HG03280 (cell line): ENCODE measurements around the gene ATP6AP1.
"Not testable (repeated sequence)": the region's sequence is repeated elsewhere in the genome, so short reads cannot be mapped to it uniquely, and the experiment has no call there.

ENCODE experiments used
- ATAC-seq: cut with Tn5 transposase; IDR thresholded peaks from one replicate; pipeline ENCODE4 v1.9.1; 2021; ENCODE audit warnings: mild to moderate bottlenecking, moderate library complexity; ENCODE audit not compliant: unreplicated experiment

The ATP6AP1 gene, protein sequence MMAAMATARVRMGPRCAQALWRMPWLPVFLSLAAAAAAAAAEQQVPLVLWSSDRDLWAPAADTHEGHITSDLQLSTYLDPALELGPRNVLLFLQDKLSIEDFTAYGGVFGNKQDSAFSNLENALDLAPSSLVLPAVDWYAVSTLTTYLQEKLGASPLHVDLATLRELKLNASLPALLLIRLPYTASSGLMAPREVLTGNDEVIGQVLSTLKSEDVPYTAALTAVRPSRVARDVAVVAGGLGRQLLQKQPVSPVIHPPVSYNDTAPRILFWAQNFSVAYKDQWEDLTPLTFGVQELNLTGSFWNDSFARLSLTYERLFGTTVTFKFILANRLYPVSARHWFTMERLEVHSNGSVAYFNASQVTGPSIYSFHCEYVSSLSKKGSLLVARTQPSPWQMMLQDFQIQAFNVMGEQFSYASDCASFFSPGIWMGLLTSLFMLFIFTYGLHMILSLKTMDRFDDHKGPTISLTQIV

DNA sequence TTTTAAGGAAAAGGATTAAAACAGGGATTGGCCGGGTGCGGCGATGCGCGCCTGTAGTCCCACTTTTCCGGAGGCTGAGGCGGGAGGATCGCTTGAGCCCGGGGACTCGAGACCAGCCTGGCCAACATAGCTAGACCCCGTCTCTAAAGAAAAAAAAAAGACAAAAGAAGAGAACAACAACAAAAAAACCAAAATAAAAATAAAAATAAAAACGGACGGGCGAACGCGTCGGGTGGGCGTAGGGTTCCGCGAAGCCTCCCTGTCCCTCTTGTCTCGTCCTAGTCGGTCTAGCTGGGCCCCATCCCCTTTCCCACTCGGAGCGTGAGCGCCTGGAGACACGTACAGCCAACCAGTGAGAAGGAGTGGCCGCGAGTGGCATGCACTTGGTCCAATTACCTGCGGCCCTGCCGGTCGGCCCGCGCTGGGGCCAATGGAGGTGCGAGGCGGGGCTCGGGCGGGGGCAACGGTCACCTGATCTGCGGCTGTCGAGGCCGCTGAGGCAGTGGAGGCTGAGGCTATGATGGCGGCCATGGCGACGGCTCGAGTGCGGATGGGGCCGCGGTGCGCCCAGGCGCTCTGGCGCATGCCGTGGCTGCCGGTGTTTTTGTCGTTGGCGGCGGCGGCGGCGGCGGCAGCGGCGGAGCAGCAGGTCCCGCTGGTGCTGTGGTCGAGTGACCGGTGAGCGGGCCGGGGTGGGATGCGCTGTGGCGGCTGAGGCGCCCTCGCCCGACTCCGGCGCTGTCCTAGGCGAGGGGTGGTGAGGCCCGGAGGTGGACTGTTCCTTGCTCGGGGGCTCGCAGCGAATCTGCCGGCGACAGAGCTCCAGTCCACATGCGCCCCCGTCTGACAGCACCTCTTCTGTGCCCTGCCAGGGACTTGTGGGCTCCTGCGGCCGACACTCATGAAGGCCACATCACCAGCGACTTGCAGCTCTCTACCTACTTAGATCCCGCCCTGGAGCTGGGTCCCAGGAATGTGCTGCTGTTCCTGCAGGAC lies at the start of gene ATP6AP1:
Gene ATP6AP1, plus strand, starts transcription at position 502 of the 996 bp plus-strand sequence. Its CDS starts 16 bp downstream, at position 518.
- peak; percentile 98 for ATAC-seq

DNA sequence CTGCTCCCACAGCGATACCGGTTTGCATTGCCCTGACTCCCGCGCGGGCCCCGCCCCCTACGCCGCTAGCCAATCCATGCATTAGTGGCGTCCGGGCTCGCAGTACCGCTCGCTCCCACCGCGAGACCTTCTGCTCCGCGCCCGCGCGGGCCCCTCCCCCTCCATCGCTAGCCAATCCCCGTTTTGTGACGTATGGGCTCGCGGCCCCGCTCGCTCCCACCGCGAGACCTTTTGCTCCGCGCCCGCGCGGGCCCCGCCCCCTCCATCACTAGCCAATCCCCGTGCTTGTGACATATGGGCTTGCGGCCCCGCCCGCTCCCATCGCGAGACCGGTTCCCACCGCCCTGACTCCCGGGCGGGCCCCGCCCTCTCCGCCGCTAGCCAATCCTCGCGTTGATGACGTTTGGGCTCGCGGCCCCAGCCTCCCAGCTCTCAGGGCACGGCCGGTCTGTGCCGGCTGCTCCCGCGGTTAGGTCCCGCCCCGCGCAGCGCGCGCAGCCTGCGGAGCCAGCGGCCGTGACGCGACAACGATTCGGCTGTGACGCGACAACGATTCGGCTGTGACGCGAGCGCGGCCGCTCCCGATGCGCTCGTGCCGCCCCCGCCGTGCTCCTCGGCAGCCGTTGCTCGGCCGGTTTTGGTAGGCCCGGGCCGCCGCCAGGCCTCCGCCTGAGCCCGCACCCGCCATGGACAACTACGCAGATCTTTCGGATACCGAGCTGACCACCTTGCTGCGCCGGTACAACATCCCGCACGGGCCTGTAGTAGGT lies 49.5 kb upstream of the ATP6AP1 start, which contains the start of gene EMD:
Gene EMD, plus strand, starts transcription at position 497 of the 770 bp plus-strand sequence. Its CDS starts 190 bp downstream, at position 687.
- peak; percentile 79 for ATAC-seq

- peak; percentile 0 for ATAC-seq
These were observed 48.9 kb upstream of the ATP6AP1 start for GRCh38 chrX:154379569-154379951.

DNA sequence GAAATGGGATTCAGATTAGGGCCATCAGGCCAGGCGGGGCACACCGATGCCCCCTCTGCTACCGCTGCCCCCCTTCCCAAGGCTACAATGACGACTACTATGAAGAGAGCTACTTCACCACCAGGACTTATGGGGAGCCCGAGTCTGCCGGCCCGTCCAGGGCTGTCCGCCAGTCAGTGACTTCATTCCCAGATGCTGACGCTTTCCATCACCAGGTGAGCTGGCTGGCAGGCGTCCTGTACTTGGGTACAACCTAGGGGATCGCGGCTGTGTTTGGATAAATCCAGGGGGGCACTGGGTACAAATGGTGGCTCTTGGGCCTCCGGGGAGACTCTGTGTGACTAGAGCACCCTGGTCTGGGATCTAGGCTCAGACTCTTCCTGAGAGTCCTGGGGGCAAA lies 48.3 kb upstream of the ATP6AP1 start:
- ATAC-seq: no peak

GRCh38 chrX:154380787-154381186 lies 47.7 kb upstream of the ATP6AP1 start:
- no peak for ATAC-seq

GRCh38 chrX:154381271-154381670 lies 47.2 kb upstream of the ATP6AP1 start:
- ATAC-seq: no peak

- no peak for ATAC-seq
These were observed 45.9 kb upstream of the ATP6AP1 start for GRCh38 chrX:154382483-154383069.

GRCh38 chrX:154383359-154384283 lies 44.9 kb upstream of the ATP6AP1 start:
- no peak for ATAC-seq

DNA sequence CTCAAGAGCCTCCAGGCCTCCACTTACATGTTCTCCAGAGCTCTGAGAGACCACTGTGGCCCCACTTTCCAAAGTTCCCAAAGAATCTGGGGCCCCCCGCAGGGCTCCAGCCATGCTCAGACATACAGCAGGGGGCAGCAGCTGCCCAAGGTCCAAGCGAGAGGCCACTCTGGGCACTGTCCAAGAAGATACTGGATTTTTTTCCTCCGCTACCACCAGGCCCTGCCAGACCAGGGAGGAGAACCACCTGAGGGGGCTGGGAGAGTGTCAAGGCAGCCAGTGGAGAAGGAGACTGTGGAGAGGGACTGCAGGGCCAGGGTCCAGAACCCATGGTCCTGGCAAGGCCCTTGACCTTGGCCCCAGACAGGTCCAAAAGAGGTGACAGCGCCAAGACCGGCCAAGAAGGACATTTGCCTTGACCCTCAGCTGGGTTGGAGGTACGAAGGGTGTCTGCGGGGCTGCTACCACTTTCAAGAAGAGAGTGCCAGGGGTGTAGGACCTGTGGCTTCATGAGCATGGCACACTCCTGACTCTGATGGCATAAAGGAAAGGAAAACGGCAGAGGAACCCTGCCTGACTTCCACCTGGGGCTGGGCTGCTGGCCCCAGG lies 44.1 kb upstream of the ATP6AP1 start:
- ATAC-seq: no peak

- peak; percentile 34 for ATAC-seq
These were observed 40.4 kb upstream of the ATP6AP1 start for GRCh38 chrX:154388094-154388493.

GRCh38 chrX:154388649-154389048 lies 39.8 kb upstream of the ATP6AP1 start:
- not testable (repeated sequence) for ATAC-seq

- ATAC-seq: peak; percentile 79
These were observed 38.4 kb upstream of the ATP6AP1 start for GRCh38 chrX:154389812-154390747.

DNA sequence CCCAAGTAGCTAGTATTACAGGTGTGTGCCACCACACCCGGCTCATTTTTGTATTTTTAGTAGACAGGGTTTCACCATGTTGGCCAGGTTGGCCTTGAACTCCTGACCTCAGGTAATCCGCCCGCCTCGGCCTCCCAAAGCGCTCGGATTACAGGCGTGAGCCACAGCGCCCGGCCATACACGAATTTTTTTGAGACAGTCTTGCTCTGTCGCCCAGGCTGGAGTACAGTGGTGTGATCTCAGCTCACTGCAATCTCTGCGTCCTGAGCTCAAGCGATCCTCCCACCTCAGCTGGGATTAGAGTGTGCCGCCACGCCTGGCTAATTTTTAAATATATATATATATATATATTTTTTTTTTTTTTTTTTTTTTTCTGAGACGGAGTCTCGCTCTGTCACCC lies 32.1 kb upstream of the ATP6AP1 start:
- not testable (repeated sequence) for ATAC-seq

DNA sequence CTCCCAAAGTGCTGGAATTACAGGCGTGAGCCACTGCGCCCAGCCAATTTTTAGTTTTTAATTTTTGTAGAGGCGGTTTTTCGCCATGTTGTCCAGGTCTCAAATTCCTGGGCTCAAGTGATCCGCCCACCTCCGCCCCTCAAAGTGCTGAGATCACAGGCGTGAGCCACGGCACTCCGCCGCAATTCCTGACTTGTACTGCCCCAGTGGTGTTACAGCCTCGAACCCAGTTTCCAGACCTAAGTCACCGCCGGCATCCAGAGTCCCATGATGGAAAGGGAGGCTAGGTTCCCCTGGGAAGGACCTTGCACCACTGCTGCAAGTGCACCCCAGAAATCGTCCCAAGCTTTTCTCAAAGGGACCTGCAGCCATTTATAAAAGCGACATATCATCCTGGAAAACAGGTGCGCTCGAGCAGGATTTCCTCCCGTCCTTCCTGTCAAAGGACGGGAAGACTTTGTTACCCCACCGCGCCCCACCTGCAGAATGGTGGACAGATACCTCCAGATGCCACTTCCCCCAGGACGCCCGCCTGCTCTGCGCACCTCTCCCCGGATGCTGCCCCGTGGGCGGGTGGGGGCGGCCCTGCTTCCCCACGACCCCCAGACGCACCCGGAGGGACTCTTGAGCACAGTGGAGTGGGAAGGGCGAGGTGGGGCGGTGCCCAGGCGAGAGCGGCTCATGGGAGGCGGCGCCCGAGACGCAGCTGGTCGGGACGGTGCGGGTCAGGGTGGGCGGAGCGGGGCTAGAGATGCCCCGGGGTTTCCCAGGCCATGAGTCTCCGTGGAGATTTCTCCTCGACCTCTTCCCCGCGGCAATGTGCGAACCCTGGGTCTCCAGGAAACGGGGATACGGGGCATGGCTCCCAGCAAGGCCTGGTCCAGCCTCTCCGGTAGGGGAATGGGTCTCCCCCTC lies 31.2 kb upstream of the ATP6AP1 start:
- peak; percentile 53 for ATAC-seq

DNA sequence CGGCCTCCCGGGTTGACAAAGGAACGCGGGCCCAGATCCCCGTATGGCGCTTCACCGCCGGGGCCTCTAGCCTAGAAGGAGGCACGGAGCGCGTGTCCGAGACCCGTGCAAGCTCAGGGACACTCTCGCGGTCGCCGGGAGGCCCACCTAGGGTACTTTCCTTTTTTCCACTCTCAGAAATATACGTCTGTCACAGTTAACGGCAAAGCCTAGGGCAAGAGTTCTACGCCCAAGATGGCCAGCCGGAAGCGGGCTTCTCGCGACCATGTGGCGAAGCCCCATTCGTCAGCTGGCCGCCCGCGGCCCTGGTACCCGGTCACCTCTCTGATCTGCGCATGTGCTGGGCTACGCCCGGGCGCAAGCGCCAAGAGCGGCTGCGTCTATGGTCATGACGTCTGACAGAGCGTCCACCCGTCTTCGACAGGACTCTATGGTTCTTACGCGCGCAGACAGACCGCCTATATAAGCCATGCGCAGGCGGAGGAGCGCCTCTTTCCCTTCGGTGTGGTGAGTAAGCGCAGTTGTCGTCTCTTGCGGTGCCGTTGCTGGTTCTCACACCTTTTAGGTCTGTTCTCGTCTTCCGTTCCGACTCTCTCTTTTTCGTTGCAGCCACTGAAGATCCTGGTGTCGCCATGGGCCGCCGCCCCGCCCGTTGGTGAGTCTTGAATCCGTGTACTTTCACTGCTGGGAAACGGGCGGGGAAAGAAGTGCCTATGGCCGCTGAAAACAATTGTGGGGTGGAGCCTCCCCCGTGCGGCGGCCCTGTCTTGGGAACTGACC lies 30.4 kb upstream of the ATP6AP1 start, which contains the start of gene RPL10:
Gene RPL10, plus strand, starts transcription at position 490 of the 780 bp plus-strand sequence. Its CDS starts 143 bp downstream, at position 633.
- peak; percentile 83 for ATAC-seq
